GM08714 (cell line): ENCODE data around the gene CYTH4.
"Not testable (repeated sequence)": the region's sequence is repeated elsewhere in the genome, so short reads cannot be mapped to it uniquely, and the experiment has no call there.

Experiments
- H3K4me3 ChIP-seq: fragments of 200-500 bp; sonication (Bioruptor generic); 2 replicates; pipeline ENCODE4 v1.5.1; 2014; ENCODE audit warnings: mild to moderate bottlenecking, low read length, inconsistent platforms
- ZNF274 ChIP-seq: IDR thresholded peaks from 2 replicates; pipeline ENCODE4 v1.6.1; 2012; ENCODE audit warnings: mild to moderate bottlenecking, low read depth, low read length

Gene CYTH4, protein sequence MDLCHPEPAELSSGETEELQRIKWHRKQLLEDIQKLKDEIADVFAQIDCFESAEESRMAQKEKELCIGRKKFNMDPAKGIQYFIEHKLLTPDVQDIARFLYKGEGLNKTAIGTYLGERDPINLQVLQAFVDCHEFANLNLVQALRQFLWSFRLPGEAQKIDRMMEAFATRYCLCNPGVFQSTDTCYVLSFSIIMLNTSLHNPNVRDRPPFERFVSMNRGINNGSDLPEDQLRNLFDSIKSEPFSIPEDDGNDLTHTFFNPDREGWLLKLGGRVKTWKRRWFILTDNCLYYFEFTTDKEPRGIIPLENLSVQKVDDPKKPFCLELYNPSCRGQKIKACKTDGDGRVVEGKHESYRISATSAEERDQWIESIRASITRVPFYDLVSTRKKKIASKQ

DNA sequence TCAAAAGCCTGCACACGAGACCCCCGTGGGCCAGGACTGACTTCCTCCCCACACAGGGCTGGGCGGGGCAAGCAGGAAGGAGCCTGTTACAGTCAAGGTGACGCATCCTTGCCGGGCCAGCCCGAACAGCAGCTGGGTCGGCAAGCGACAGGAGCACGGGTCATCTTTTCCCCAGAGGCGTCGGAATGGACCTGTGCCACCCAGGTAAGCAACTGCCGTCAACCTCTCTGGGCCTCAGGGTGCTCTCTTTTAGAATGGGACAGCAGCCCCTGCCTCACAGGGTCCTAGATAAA, at the start of gene CYTH4:
CYTH4 (plus strand) TSS at position 124 of the 293 bp plus-strand sequence; CDS start at position 186, 62 bp downstream.
- no peak for TF ChIP-seq ZNF274
- H3K4me3 ChIP-seq, result peak within 1 kb of the TSS; percentile 74; the same call in 1 of the 2 replicates

DNA sequence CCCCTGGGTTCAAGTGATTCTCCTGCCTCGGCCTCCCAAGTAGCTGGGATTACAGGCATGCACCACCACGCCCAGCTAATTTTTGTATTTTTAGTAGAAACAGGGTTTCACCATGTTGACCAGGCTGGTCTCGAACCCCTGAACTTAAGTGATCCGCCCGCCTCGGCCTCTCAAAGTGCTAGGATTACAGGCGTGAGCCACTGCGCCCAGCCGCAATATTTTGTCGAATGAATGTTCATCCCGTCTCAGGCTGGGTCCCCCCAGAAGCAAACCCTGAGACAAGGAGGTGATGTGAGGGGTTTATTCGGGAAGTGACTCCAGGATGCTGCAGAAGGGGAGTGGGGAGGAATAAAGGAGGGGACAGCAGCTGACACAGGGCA, 48.9 kb upstream of the CYTH4 start:
- not testable (repeated sequence) for H3K4me3 ChIP-seq

DNA sequence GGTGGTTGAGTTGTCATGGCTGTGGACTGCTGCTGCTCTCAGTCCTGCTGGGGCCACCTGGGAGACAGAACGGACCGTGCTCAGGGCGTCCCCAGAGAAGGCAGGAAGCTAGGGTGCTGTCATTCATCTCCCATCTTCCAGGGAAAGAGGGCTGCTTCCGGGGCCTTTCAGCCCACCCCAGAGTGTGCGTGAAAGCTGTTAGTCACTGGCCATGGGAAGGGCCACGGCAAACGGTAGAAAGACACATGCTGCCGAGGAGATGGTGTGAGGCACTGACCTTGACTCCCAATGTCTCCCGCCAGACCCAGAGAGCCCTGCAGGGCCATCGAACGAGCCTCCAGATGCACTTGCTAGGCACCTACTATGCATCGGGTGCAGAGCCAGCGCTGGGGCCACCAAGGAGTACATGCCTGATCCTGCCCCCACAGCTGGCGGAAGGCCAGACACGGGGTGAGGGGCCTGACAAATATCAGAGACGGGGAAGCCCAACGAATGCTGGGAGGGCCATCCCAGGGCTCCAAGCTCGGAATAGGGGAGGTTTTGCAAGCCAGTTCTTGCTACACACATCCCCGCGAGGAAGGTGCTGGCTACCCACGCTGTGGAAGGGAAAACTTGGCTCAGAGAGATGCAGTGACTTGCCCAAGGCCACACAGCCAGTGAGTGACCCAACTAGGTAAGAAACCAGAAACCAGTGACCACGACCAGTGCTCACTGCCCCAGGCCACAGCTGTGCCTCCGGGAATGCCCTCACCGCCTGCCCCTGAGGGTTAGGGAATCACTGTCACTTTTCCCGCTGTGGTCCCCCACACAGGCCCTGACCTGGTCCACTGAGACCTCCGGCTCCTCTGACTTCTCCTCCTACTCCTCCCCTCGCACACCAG, 48.3 kb upstream of the CYTH4 start:
- no peak for TF ChIP-seq ZNF274
- H3K4me3 ChIP-seq, result no peak overlapping the region

DNA sequence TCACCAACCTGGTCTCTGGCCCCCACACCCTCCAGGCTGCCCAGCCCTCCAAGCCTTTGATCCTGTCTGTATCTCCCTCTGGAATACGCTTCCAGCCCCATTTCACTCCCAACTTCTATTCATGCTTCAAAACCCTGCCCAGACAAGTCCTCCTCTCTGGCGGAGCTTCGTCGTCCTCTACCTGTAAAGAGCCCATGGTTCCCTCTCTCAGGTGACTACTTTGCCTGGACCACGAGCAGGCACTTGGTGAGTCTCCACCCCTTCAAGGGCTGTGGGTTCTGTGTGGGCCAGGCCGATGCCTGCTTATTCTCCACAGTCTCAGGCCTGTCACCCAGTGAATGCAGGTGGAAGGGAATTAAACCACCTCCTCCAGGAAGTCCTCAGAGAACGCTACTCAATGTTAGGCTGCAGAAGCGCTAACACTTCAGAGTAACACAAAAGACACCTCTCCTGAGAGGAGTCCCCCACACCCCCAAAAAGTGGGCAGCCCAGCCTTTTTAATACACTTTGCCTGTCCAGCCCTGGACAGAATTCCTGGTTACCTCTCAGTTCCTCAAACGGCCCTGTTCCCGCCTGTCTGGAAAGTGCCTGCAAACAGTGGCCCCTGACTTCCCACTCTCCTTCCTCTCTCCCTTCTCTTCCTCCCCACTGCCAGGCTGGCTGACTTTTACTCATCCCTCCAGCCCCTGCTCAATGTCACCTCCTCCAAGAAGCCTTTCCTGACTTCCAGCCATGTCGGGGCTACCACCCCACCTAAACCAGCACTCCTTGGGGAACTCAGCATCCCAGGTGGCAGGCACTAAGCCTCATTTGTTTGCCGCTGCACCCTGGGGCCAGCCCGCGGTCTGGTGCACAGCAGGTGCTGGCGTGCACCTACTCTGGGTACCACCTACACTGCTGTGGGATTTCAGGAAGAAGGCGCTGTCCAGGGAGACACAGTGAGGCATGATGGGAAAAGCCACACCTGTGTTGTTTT, 47.3 kb upstream of the CYTH4 start:
- no peak overlapping the region for H3K4me3 ChIP-seq
- no peak for TF ChIP-seq ZNF274

DNA sequence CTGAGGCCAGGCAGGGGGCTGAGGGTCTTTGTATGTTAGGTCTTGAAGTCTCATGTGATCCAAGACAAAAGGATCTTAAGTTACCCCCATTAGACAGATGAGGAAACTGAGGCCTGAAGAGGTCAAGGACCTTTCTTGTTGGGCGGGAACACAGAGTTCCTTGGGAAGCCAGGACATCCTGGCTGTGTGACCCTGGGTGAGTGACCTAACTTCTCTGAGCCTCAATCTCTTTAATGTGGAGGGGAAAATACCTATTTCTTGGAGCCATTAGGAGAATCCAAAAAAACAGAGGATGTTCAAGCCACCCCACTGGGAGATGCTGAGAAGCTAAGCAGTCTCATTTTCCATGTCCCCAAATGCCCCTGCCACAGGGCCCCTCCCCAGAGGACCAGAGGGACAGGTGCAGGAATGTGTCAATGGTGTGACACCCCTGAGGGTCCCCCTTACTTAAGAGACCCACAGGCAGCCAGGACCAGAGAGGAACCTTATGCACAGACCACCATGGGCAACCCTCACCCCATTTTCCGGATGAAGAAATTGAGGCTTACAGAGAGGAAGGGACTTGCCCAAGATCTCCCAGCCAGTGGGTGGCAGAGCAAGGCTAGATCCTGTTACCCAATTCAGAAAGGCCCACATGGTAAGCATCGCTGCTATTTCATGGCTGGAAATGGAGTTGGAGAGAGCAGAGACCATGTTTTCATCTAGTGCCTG, 46.3 kb upstream of the CYTH4 start:
- no peak overlapping the region for H3K4me3 ChIP-seq
- TF ChIP-seq ZNF274, result no peak

DNA sequence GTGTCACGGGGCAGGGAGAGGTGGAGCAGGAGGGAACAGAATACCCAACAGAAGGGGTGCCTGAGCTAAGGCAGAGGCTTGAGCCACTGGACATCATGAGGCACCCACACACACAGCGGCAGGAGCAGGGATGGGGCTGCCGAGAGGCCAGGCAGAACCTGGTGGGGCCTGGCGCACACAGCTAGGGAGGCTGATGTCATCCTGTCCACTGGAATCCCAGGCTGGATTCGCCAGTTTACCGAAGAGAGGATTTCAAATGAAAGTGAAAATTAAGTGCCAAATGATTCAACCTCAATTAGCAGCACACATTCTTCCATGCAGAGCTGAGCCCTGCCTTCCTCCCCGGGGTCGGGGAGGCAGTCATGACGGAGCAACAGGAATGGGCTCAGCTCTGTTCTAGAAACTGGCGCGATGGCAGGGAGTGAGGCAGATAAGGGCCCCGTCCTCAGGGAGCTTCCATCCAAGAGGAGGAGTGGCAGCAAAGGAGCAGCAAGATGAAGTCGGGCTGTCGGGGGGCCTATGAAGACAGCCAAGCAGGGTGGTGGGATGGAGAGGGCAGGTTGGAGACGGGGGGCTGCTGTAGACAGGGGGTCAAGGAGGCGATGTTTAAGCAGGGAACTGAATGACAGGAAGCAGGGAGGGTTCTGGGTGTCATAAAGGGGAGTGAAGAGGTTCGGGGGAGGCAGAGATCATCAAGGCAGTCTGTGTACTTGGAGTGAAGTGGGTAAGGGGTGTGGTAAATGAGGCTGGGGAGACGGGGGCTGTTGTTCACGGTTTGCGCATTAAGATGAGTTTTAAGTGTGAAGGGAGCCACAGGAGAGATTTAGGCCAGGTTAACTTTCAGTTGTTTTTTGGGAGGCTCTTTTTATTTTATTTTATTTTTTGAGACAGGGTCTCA, 44.7 kb upstream of the CYTH4 start:
- no peak for TF ChIP-seq ZNF274
- H3K4me3 ChIP-seq, result no peak overlapping the region

DNA sequence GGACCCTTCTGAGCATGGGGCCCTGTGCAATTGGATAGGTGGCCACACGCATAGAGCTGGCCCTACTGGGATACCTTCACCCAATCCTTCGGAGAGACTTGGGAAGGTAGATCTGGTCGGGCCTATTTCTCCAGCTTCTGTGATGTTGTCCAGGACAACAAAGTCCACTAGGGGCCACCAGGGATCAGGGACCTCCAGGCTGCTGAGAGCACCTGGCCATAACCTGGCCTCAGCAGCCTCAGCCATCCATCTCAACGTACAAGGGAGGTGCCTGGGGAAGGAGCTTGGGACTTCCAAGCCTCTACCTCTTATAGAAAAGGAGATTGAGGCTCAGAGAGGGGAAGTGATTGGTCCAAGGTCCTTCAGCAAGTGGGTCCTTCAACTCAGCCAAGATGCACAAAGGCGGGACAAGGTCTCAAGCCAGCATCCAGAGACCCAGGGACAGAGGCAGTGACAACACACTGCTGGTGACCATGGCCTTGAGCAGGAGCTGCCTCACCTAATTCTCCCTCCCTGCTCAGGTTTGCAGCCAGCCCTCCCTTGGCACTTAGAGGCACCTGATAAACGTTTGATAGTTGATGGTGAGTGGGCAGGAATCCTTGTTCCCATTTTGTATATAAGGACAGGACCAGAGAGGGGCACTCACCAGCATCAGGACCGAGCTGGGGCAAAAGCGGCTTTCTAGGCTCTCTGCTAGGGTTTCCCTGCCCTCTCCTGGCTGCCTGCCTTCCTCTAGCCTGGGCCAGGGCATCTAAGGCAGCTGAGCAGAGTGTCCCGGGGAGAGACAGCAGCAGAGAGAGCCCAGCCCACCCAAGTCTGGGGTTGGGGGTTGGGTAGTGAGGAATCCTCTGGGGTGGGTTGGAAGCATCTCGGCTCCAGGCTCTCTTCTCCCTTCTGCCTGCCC, 42.7 kb upstream of the CYTH4 start:
- H3K4me3 ChIP-seq, result no peak overlapping the region
- TF ChIP-seq ZNF274, result no peak

DNA sequence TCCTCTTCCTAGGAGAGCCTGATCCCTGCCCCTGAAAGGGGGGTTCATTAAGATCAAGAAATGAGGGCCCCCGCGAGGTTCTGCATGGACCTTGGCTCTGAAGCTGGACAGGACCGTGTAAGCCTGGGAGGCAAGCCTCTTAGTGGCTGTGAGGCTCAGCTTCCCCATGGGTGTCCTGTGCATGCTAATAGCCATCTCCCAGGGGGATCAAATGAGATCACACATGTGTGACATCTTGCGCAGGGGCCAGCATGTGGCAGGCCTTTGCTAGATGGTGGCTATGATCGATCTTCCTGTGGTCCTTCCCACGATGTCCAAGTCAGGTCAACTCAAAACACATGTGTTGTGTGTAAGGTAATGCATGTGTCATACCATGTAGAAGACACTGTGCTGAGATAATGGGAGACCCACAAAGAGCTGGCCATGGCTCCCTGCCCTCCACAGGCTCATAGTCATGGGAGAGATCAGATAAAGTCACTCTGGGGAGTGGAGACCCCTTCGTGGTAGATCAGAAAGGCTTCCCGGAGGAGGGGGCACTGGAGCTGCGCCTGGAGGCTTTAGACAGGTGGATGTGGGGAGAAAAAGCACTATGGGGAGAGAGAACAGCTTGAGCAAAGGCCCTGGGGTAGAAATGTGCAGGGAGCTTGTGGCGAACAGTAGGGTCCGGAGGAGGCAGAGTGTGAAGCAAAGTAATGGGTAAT, 41.9 kb upstream of the CYTH4 start:
- no peak for TF ChIP-seq ZNF274
- H3K4me3 ChIP-seq, result no peak overlapping the region

DNA sequence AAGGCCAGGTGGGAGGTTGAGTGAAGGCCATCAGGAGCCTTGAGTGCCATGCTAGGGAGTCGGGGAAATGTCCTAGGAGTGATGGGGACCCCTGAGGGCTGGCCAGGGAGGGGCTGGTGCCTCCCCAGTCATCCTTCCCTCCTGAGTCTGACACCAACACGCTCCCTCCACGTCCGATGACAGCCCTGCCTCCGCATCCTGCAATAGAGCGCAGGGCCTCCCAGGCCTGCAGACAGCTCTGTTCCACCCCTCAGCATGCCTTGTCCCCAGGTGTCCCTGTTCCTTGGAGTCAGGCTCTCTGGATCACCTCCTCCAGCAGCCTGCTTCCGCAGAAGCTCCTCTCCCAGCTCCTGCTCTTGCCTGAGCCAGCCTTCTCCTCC, 41.4 kb upstream of the CYTH4 start:
- peak overlapping the region; percentile 72; the same call in 1 of the 2 replicates for H3K4me3 ChIP-seq
- TF ChIP-seq ZNF274, result no peak

DNA sequence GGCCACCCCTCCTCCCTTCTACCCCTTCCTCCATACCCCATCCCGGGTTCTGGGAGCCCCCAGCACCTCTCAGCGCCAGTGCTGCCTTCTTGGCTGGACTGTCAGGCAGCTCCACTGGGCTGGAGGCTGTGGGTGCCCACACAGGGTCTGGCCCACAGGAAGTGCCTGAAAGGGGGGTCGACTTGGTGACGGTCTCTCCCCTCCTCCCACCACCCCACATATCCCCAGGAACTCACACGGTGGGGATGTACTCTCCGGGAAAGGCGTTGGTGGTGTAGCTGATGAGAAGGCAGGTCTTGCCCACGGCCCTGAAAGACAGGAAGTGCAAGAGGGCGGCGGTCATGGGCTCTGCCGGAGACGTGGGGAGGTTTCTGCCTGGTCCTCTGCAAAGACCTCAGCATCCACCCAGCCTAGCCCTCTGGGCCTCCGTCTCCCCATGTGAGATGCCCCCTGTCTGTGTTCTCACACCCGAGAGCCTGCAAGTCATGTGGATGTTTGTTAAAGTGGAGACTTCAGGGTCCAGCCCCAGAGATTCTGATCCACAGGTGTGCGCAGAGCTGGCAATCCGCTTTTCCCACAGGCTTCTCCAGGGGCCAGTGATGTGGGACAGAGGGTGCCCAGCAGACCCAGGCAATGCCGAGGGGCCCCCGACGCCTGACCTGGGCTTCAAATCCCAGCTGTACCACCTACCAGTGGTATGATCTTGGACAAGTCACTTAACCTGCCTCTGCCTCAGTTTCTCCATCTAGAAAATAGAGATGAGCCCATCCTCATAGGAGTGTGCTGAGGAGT, 40.8 kb upstream of the CYTH4 start:
- TF ChIP-seq ZNF274, result no peak
- H3K4me3 ChIP-seq, result peak overlapping the region; percentile 72; the same call in 1 of the 2 replicates
